SK-N-SH (cell line): Measurements from ENCODE around the gene OR14I1. TPM values are rescaled to one million over a fixed set of nuclear protein-coding genes. Genes with fewer than 3 reads are reported as not detected.

Experiments
- polyA plus RNA-seq, 3 experiments: library from polyadenylated mRNA; depleted of rRNA; stranded (reverse); fragments of >200 nt; gene quantifications; 2 replicates each; pipeline ENCODE4 v1.2.3, GENCODE V29; 2012
- small RNA-seq, 7 experiments: library from RNA; depleted of rRNA; stranded (forward); fragments of <200 nt; gene quantifications; one replicate each; pipeline ENCODE3, GENCODE V24; 2012

OR14I1 gene
- polyA plus RNA-seq, 1 of the 3 experiments (the other 2 are of a cell fraction) = not detected

Small RNAs within 50 kb of the gene (small RNA-seq; reads per million reads assigned to genes)
- 0 reads per million in 7 experiments for gene AHCYP8

Other genes starting within 250 kb of the OR14I1 start
- gene OR2T3, start 229.4 kb downstream of the OR14I1 start, polyA plus RNA-seq (2012; rRNA removed) = not detected in 2 replicates
- gene OR2T5, start 214.2 kb downstream of the OR14I1 start, polyA plus RNA-seq (2012; rRNA removed) = not detected in 2 replicates
- not detected in 2 replicates for gene OR2G6, start 194.7 kb downstream of the OR14I1 start, polyA plus RNA-seq (2012; rRNA removed)
- gene OR2T29, start 140.0 kb downstream of the OR14I1 start, polyA plus RNA-seq (2012; rRNA removed) = not detected in 2 replicates
- gene OR2T34, start 128.0 kb downstream of the OR14I1 start, polyA plus RNA-seq (2012; rRNA removed) = not detected in 2 replicates
- gene OR2T10, start 105.1 kb downstream of the OR14I1 start, polyA plus RNA-seq (2012; rRNA removed) = not detected in 2 replicates
- not detected in 2 replicates for gene OR2T11, start 67.7 kb downstream of the OR14I1 start, polyA plus RNA-seq (2012; rRNA removed)
- gene OR2T35, start 57.5 kb downstream of the OR14I1 start, polyA plus RNA-seq (2012; rRNA removed) = not detected in 2 replicates
- not detected in 2 replicates for gene OR2T27, start 47.2 kb downstream of the OR14I1 start, polyA plus RNA-seq (2012; rRNA removed)
- gene LYPD8, start 53.0 kb upstream of the OR14I1 start, polyA plus RNA-seq (2012; rRNA removed) = 1.5 and 1.6 TPM in 2 replicates
- gene SH3BP5L, start 123.1 kb upstream of the OR14I1 start, polyA plus RNA-seq (2012; rRNA removed) = 32.1 and 37.3 TPM in 2 replicates
- 14.2 and 16.0 TPM in 2 replicates for gene ZNF672, start 135.5 kb upstream of the OR14I1 start, polyA plus RNA-seq (2012; rRNA removed)
- 47.0 and 62.9 TPM in 2 replicates for gene ZNF692, start 156.3 kb upstream of the OR14I1 start, polyA plus RNA-seq (2012; rRNA removed)
- 6.4 and 9.9 TPM in 2 replicates for gene PGBD2, start 203.5 kb upstream of the OR14I1 start, polyA plus RNA-seq (2012; rRNA removed)